K562 (cell line): Measurements from ENCODE around the gene SRSF6. TPM values are rescaled to one million over a fixed set of nuclear protein-coding genes. Genes with fewer than 3 reads are reported as not detected.

ENCODE experiments used
- ATAC-seq: fragments of 200-7000 bp; cut with Tn5 transposase; 3 replicates; pipeline ENCODE4 v1.9.1; 2020; ENCODE audit warnings: moderate library complexity
- BruUV-seq: library from RNA; stranded (reverse); fragments of 400-500 nt; replicated peaks from 2 replicates; lab custom pipeline; 2021; lab: Mats Ljungman, UMichigan
- CTCF ChIA-PET: fragments of 300-600 bp; formaldehyde crosslinking; extraction: SDS; loops from one replicate; lab custom pipeline; 2021; ENCODE audit warnings: low intra/inter-chr PET ratio; lab: Yijun Ruan, JAX
- POLR2A ChIA-PET: fragments of 300-600, 350-650 bp; sonication (Branson Sonifier 250); formaldehyde crosslinking; extraction: SDS; loops from one replicate; lab custom pipeline; 2021; ENCODE audit warnings: antibody characterized with exemption, inconsistent platforms; lab: Yijun Ruan, JAX
- DNase-seq, 4 experiments: peaks; one replicate each; pipeline versions ENCODE4 v3.0.0 to v3.0.0-alpha.2; 2011 to 2018; ENCODE audit warnings: low spot score in 3 of 4, mixed read lengths in 3 of 4; ENCODE audit errors: extremely low read depth in 1 of 4
- FAIRE-seq: peaks from 2 replicates; lab custom pipeline; 2011; peaks lifted over from hg19 to GRCh38; lab: Jason Lieb, UNC
- H2AFZ ChIP-seq: 2 replicates; pipeline ENCODE4 v1.6.0; 2011; ENCODE audit warnings: low read depth, low read length, control low read depth, inconsistent platforms
- H3K27ac ChIP-seq: fragments of 200-600 bp; 3 replicates; pipeline ENCODE4 v1.8.0; 2011; ENCODE audit warnings: low read depth, mild to moderate bottlenecking, control low read depth, inconsistent platforms, low read length, moderate library complexity, mixed read lengths; ENCODE audit errors: extremely low read depth
- H3K27me3 ChIP-seq, 2 experiments: fragments of 300-600 bp in 1 of 2; 2 replicates in 1 of 2; 3 replicates in 1 of 2; pipeline versions ENCODE4 v1.6.0 to v1.8.0; 2011; ENCODE audit warnings: inconsistent platforms in 2 of 2, low read length in 2 of 2, mild to moderate bottlenecking in 1 of 2, mixed read lengths in 1 of 2, moderate library complexity in 1 of 2; ENCODE audit not compliant: control insufficient read depth in 2 of 2, insufficient read depth in 2 of 2
- H3K36me3 ChIP-seq: fragments of 300-600 bp; 3 replicates; pipeline ENCODE4 v1.8.0; 2011; ENCODE audit warnings: mild to moderate bottlenecking, low read length, inconsistent platforms; ENCODE audit not compliant: control insufficient read depth, insufficient read depth
- H3K4me1 ChIP-seq, 2 experiments: fragments of 200-600 bp in 1 of 2; replicated peaks in 1 of 2; 2 replicates in 1 of 2; 3 replicates in 1 of 2; pipeline versions ENCODE4 v1.5.1 to v1.8.0; 2011; ENCODE audit warnings: inconsistent platforms in 2 of 2, low read length in 2 of 2, mild to moderate bottlenecking in 1 of 2, mixed read lengths in 1 of 2, moderate library complexity in 1 of 2; ENCODE audit not compliant: control insufficient read depth in 2 of 2, insufficient read depth in 2 of 2
- H3K4me2 ChIP-seq: 2 replicates; pipeline ENCODE4 v1.6.1; 2011; ENCODE audit warnings: low read length, control low read depth, inconsistent platforms, mixed read lengths; ENCODE audit not compliant: insufficient read depth
- H3K4me3 ChIP-seq: fragments of 200-600 bp; sonication (generic), shearing (Covaris generic); 2 replicates; pipeline ENCODE4 v1.5.1; 2016; ENCODE audit warnings: control low read depth, inconsistent platforms
- H3K79me2 ChIP-seq: fragments of 200-600 bp; 3 replicates; pipeline ENCODE4 v1.8.0; 2011; ENCODE audit warnings: low read length, inconsistent platforms; ENCODE audit not compliant: control insufficient read depth, insufficient read depth
- H3K9ac ChIP-seq, 2 experiments: 2 replicates each; pipeline versions ENCODE4 v1.6.0 to v1.6.1; 2011; ENCODE audit warnings: low read depth in 2 of 2, low read length in 2 of 2, control low read depth in 1 of 2, inconsistent platforms in 1 of 2, mild to moderate bottlenecking in 1 of 2, mixed read lengths in 1 of 2; ENCODE audit not compliant: insufficient read depth in 1 of 2
- H3K9me1 ChIP-seq: one replicate; pipeline ENCODE4 v1.6.0; 2011; ENCODE audit warnings: inconsistent platforms, mild to moderate bottlenecking, low read length, moderate library complexity; ENCODE audit not compliant: control insufficient read depth, insufficient read depth
- H3K9me3 ChIP-seq: replicated peaks from 2 replicates; pipeline ENCODE4 v1.5.1; 2011; ENCODE audit warnings: low read depth, low read length, inconsistent platforms; ENCODE audit not compliant: control insufficient read depth, insufficient read depth
- H4K20me1 ChIP-seq: replicated peaks from 2 replicates; pipeline ENCODE4 v1.6.1; 2011; ENCODE audit warnings: low read length, inconsistent platforms, mixed read lengths; ENCODE audit not compliant: control insufficient read depth, insufficient read depth
- ATF2 ChIP-seq: sonication (generic); formaldehyde crosslinking; IDR thresholded peaks from 2 replicates; pipeline ENCODE4 v1.8.1; 2022; ENCODE audit warnings: missing genetic modification reagents
- BRCA1 ChIP-seq, 2 experiments: fragments of 450-650 bp in 1 of 2; sonication (generic) in 1 of 2; formaldehyde crosslinking in 1 of 2; IDR thresholded peaks; 2 replicates each; pipeline versions ENCODE4 v1.5.0 to v1.6.1; 2017 to 2020; ENCODE audit warnings: mild to moderate bottlenecking in 1 of 2, missing genetic modification reagents in 1 of 2
- BRF2 ChIP-seq: IDR thresholded peaks from 3 replicates; pipeline ENCODE4 v1.6.1; 2011; ENCODE audit warnings: borderline replicate concordance, mild to moderate bottlenecking; ENCODE audit not compliant: insufficient read length, insufficient read depth
- CBFB ChIP-seq: sonication (generic); formaldehyde crosslinking; IDR thresholded peaks from 2 replicates; pipeline ENCODE4 v1.4.0; 2020; ENCODE audit warnings: mild to moderate bottlenecking, missing genetic modification reagents
- CBX3 ChIP-seq, 2 experiments: IDR thresholded peaks; 1 replicate in 1 of 2; 2 replicates in 1 of 2; pipeline ENCODE4 v1.6.1; 2012; ENCODE audit warnings: inconsistent platforms in 2 of 2, low read length in 2 of 2, borderline replicate concordance in 1 of 2, control low read depth in 1 of 2
- HNRNPLL ChIP-seq: fragments of 200-400 bp; formaldehyde crosslinking; IDR thresholded peaks from 2 replicates; pipeline ENCODE4 v1.6.1; 2017; ENCODE audit warnings: low read length, low read depth, mild to moderate bottlenecking; ENCODE audit not compliant: poor library complexity, severe bottlenecking
- MYC ChIP-seq, 2 experiments: fragments of 250-450 bp in 1 of 2; sonication (Bioruptor Pico) in 1 of 2; IDR thresholded peaks; 2 replicates each; pipeline versions ENCODE4 v1.5.1 to v1.6.1; 2012 to 2021; ENCODE audit warnings: low read depth in 2 of 2, borderline replicate concordance in 1 of 2, improper control_type of control experiment in 1 of 2, low read length in 1 of 2, mild to moderate bottlenecking in 1 of 2, moderate library complexity in 1 of 2
- SIX5 ChIP-seq, 2 experiments: IDR thresholded peaks; 2 replicates each; pipeline ENCODE4 v1.6.1; 2011; ENCODE audit warnings: low read length in 2 of 2, borderline replicate concordance in 1 of 2, low read depth in 1 of 2, mild to moderate bottlenecking in 1 of 2, moderate library complexity in 1 of 2; ENCODE audit not compliant: insufficient read depth in 1 of 2
- SLC30A9 ChIP-seq: fragments of 250-450 bp; sonication (Bioruptor Pico); IDR thresholded peaks from 2 replicates; pipeline ENCODE4 v1.8.0; 2022; ENCODE audit warnings: mild to moderate bottlenecking, moderate library complexity
- SMARCA5 ChIP-seq: fragments of 450-650 bp; IDR thresholded peaks from 2 replicates; pipeline ENCODE4 v1.6.1; 2016
- SMARCB1 ChIP-seq: IDR thresholded peaks from 2 replicates; pipeline ENCODE4 v1.6.1; 2011; ENCODE audit warnings: improper control_type of control experiment, low read depth; ENCODE audit not compliant: insufficient read length
- TAF7 ChIP-seq: fragments of 450-650 bp; IDR thresholded peaks from 2 replicates; pipeline ENCODE4 v1.6.1; 2016; ENCODE audit warnings: missing genetic modification characterization, missing compliant biosample characterization
- ZNF431 ChIP-seq: sonication (generic); formaldehyde crosslinking; IDR thresholded peaks from 2 replicates; pipeline ENCODE4 v1.8.0; 2022; ENCODE audit warnings: mild to moderate bottlenecking, missing genetic modification reagents
- ZNF444 ChIP-seq: fragments of 250-450 bp; sonication (Bioruptor Pico); IDR thresholded peaks from 2 replicates; pipeline ENCODE4 v1.4.0; 2020; ENCODE audit warnings: mild to moderate bottlenecking, moderate library complexity
- ZNF507 ChIP-seq: conservative IDR thresholded peaks from 2 replicates; pipeline ENCODE4 v1.6.1; 2017; ENCODE audit warnings: missing genetic modification characterization, missing compliant biosample characterization
- WGBS: fragments of 100-300 bp; shearing (Covaris generic); methylation state at CpG from one replicate; pipeline ENCODE4 v1.1.6; 2016; ENCODE audit warnings: low coverage, mixed read lengths; ENCODE audit not compliant: insufficient coverage; ENCODE audit errors: missing lambda C conversion rate; 5-methylcytosine and 5-hydroxymethylcytosine counted together
- in situ Hi-C: fragments of 300-500 bp; cut with MboI; formaldehyde crosslinking; loops from 4 replicates; pipeline ENCODE4 v1.15.0; 2018; ENCODE audit warnings: inconsistent platforms, mixed read lengths
- intact Hi-C: fragments of 100-400 bp; cut with micrococcal nuclease; formaldehyde crosslinking; loops from 2 replicates; pipeline ENCODE4 v1.14.2; 2022
- polyA plus RNA-seq, 8 experiments: library from polyadenylated mRNA; depleted of rRNA in 4 of 8; stranded (reverse) in 5 of 8; unstranded in 3 of 8; fragments of >200 nt; fragmentation: Nextera tagmentation in 2 of 8; fragmentation: Illumina TruSeq in 1 of 8; extraction: Ambion mirVana in 2 of 8; extraction: Trizol in 1 of 8; gene quantifications; 2 replicates each; pipeline versions ENCODE4 v1.2.1 to v1.2.3, GENCODE V29; 2011 to 2014; ENCODE audit warnings: inconsistent platforms in 1 of 8, missing spikeins in 1 of 8
- total RNA-seq, 7 experiments: library from RNA; depleted of rRNA in 6 of 7; stranded (reverse); fragments of >200 nt in 6 of 7; fragmentation: Illumina TruSeq in 2 of 7; extraction: Trizol in 2 of 7; gene quantifications; 2 replicates each; pipeline versions ENCODE4 v1.2.1 to v1.2.3, GENCODE V29; 2011 to 2021; ENCODE audit warnings: low replicate concordance in 1 of 7
- TF ChIP-seq, protein P1 (sequence below), 3 experiments: IDR thresholded peaks in 2 of 3; conservative IDR thresholded peaks in 1 of 3; 2 replicates each; pipeline ENCODE4 v1.5.1; 2011 to 2012; ENCODE audit warnings: low read length in 3 of 3, mild to moderate bottlenecking in 3 of 3, control low read depth in 2 of 3, improper control_type of control experiment in 1 of 3, inconsistent platforms in 1 of 3, low read depth in 1 of 3, mixed read lengths in 1 of 3, moderate library complexity in 1 of 3; ENCODE audit not compliant: insufficient read depth in 2 of 3
- TF ChIP-seq, protein P2 (sequence below): IDR thresholded peaks from 2 replicates; pipeline ENCODE4 v1.6.1; 2011; ENCODE audit not compliant: insufficient read length; ENCODE audit errors: extremely low read depth

Gene SRSF6
- total and polyA plus RNA-seq, 9 of the 15 experiments (the other 6 are each of a cell fraction or from before 2014, with no cell fraction given), result 52.4 to 165 (median 117) TPM

DNA sequence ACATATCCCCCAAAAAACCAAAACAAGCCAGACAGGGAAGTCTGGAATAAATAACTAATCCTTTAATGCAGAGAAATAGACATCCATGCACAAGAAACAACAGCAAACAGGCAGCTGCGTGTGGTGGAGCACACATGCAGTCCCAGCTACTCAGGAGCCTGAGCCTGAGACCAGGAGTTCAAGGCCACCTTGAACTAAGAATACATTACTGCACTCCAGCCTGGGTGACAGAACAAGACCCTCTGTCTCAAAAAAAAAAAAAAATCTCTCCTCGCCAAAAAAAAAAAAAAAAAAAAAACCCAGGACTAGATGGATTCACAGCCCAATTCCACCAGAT, 48.2 kb upstream of the SRSF6 start:
- DNase-seq, result no peak

More for the DNA sequence above, 48.2 kb upstream of the SRSF6 start:
- FAIRE-seq, result no peak
- in situ Hi-C loops, result no loop called here
- 0% methylated on average over 1 of the region's 2 CpGs for WGBS
- Histone ChIP-seq H3K79me2 (no peaks in the 10 kb centered on the region), H3K27me3 (no peaks in the 10 kb centered on the region), H3K4me3 (no peak overlapping the region), H2AFZ (no peak overlapping the region), H3K9ac (no peak overlapping the region), H3K9me1 (no peaks in the 10 kb centered on the region), H3K9me3 (no peaks in the 10 kb centered on the region), H3K4me1 (no peaks in the 10 kb centered on the region), H3K4me2 (no peak overlapping the region), H4K20me1 (no peaks in the 10 kb centered on the region), H3K36me3 (no peaks in the 10 kb centered on the region), H3K27ac (no peak overlapping the region)
- no peak for ATAC-seq
- intact Hi-C loops, result loop anchor here (10.0 kb wide), 1 partner anchor 205 kb away; no protein-coding TSS in a partner anchor
- POLR2A ChIA-PET, result interaction anchor here (0.5 to 0.8 kb wide), 2 partner anchors 122 to 1610 kb away, joined by 3 to 5 read pairs; no protein-coding TSS in a partner anchor
- TF ChIP-seq MYC (IDR thresholded peaks at IDR 0.05; ENCODE audit: low read depth, low read length), result no peak
- no peak for TF ChIP-seq MYC (CRISPR knock-in tag; IDR thresholded peaks at IDR 0.05; ENCODE audit: borderline replicate concordance, low read depth)
- no peak for TF ChIP-seq SMARCB1
- TF ChIP-seq, protein P1, sequence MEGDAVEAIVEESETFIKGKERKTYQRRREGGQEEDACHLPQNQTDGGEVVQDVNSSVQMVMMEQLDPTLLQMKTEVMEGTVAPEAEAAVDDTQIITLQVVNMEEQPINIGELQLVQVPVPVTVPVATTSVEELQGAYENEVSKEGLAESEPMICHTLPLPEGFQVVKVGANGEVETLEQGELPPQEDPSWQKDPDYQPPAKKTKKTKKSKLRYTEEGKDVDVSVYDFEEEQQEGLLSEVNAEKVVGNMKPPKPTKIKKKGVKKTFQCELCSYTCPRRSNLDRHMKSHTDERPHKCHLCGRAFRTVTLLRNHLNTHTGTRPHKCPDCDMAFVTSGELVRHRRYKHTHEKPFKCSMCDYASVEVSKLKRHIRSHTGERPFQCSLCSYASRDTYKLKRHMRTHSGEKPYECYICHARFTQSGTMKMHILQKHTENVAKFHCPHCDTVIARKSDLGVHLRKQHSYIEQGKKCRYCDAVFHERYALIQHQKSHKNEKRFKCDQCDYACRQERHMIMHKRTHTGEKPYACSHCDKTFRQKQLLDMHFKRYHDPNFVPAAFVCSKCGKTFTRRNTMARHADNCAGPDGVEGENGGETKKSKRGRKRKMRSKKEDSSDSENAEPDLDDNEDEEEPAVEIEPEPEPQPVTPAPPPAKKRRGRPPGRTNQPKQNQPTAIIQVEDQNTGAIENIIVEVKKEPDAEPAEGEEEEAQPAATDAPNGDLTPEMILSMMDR (IDR thresholded peaks at IDR 0.05 in 2 of 3, conservative IDR thresholded peaks at IDR 0.05 in 1 of 3; ENCODE audit: insufficient read depth in 2 of 3, low read depth in 1 of 3, low read length in 3 of 3), result no peak
- TF ChIP-seq HNRNPLL, result no peak
- TF ChIP-seq ZNF431, result no peak
- TF ChIP-seq SLC30A9 (CRISPR knock-in tag), result no peak
- no peak for TF ChIP-seq BRCA1 (IDR thresholded peaks at IDR 0.05)
- no peak for TF ChIP-seq BRCA1 (CRISPR knock-in tag; IDR thresholded peaks at IDR 0.05)
- TF ChIP-seq BRF2, result no peak
- TF ChIP-seq, protein P2, sequence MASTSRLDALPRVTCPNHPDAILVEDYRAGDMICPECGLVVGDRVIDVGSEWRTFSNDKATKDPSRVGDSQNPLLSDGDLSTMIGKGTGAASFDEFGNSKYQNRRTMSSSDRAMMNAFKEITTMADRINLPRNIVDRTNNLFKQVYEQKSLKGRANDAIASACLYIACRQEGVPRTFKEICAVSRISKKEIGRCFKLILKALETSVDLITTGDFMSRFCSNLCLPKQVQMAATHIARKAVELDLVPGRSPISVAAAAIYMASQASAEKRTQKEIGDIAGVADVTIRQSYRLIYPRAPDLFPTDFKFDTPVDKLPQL, result no peak
- no peak for TF ChIP-seq CBFB
- TF ChIP-seq TAF7 (tag), result no peak
- TF ChIP-seq SMARCA5, result no peak
- no peak for TF ChIP-seq ATF2 (CRISPR knock-in tag)
- no peak for TF ChIP-seq ZNF444
- peak in 1 of 2 experiments; percentile 4; a peak in 1 of 3 replicates for TF ChIP-seq CBX3 (IDR thresholded peaks at IDR 0.05; ENCODE audit: borderline replicate concordance in 1 of 2, low read length in 2 of 2)
- no peak for TF ChIP-seq SIX5 (IDR thresholded peaks at IDR 0.05; ENCODE audit: borderline replicate concordance in 1 of 2, insufficient read depth in 1 of 2, low read depth in 1 of 2, low read length in 2 of 2)
- TF ChIP-seq ZNF507 (tag), result peak; percentile 39; the same call in 1 of the 2 replicates
- CTCF ChIA-PET, result interaction anchor here (0.7 kb wide), 1 partner anchor 1675 kb away, joined by 3 read pairs; no protein-coding TSS in a partner anchor
- no TSS peak for BruUV-seq
